Measurements from ENCODE around the gene ENOX2. TPM values are rescaled to one million over a fixed set of nuclear protein-coding genes. Genes with fewer than 3 reads are reported as not detected.

Gene ENOX2
- total and polyA plus RNA-seq, 2 of the 13 experiments (the other 11 are each of a cell fraction or from before 2014, with no cell fraction given) = 5.9 to 8.5 TPM

GRCh38 chrX:130902783-130903613 is at the start of gene ENOX2 (continued):
- no peak for TF ChIP-seq PRDM4 (CRISPR knock-in tag; IDR thresholded peaks at IDR 0.05; ENCODE audit: borderline replicate concordance)
- no peak for TF ChIP-seq TOPORS (CRISPR knock-in tag; IDR thresholded peaks at IDR 0.05)
- TF ChIP-seq CBX5 (CRISPR knock-in tag; IDR thresholded peaks at IDR 0.05; ENCODE audit: borderline replicate concordance) = no peak
- no peak for TF ChIP-seq GTF3A (CRISPR knock-in tag; conservative IDR thresholded peaks at IDR 0.05)
- TF ChIP-seq MTF1 (CRISPR knock-in tag; IDR thresholded peaks at IDR 0.05) = no peak
- no peak for TF ChIP-seq POLR2AphosphoS2 (IDR thresholded peaks at IDR 0.05; ENCODE audit: low read depth, low read length)
- no peak for TF ChIP-seq ZNF253 (CRISPR knock-in tag; IDR thresholded peaks at IDR 0.05; ENCODE audit: borderline replicate concordance)
- TF ChIP-seq MYC (CRISPR knock-in tag; IDR thresholded peaks at IDR 0.05; ENCODE audit: borderline replicate concordance) = peak; percentile 43; the same call in 1 of the 2 replicates
- no peak for TF ChIP-seq ZNF713 (CRISPR knock-in tag; IDR thresholded peaks at IDR 0.05)
- no peak for TF ChIP-seq ZNF3 (CRISPR knock-in tag; IDR thresholded peaks at IDR 0.05)
- TF ChIP-seq ZNF589 (CRISPR knock-in tag; conservative IDR thresholded peaks at IDR 0.05) = no peak
- 0 out of 2 replicates have a peak, but pooled peaks have one; percentile 24 for TF ChIP-seq BORCS8-MEF2B (CRISPR knock-in tag; IDR thresholded peaks at IDR 0.05)
- no peak for TF ChIP-seq FOXO4 (CRISPR knock-in tag; conservative IDR thresholded peaks at IDR 0.05)
- TF ChIP-seq ZBTB40 (IDR thresholded peaks at IDR 0.05) = no peak
- peak; percentile 65 for TF ChIP-seq ZBTB40 (CRISPR knock-in tag; IDR thresholded peaks at IDR 0.05)
- TF ChIP-seq POLR2G (IDR thresholded peaks at IDR 0.05; ENCODE audit: low read depth, low read length) = peak; percentile 90

Measured in HepG2 (cell line).